Measurements from ENCODE around the gene CPS1.

CPS1 gene

GRCh38 chr2:210553373-210553772 lies 3.0 kb upstream of the CPS1 start:
- Histone ChIP-seq H3K27me3 (ENCODE audit: insufficient read depth, low read length) (no peaks in the 10 kb centered on the region), H3K4me3 (ENCODE audit: low read length) (no peak overlapping the region), H3K36me3 (ENCODE audit: insufficient read depth, low read length) (no peaks in the 10 kb centered on the region), H3K9me3 (ENCODE audit: low read length) (no peaks in the 10 kb centered on the region), H3K4me1 (ENCODE audit: insufficient read depth, low read length) (peaks cover 5% of the 10 kb centered on the region), H2AFZ (ENCODE audit: low read depth, low read length) (no peak overlapping the region)

GRCh38 chr2:210555555-210555954 lies 844 bp upstream of the CPS1 start:
- no peaks in the 10 kb centered on the region for H3K27me3 ChIP-seq (ENCODE audit: insufficient read depth, low read length)
- no peak overlapping the region for H2AFZ ChIP-seq (ENCODE audit: low read depth, low read length)
- no peaks in the 10 kb centered on the region for H3K9me3 ChIP-seq (ENCODE audit: low read length)
- H3K4me3 ChIP-seq (ENCODE audit: low read length), result no peak overlapping the region
- H3K36me3 ChIP-seq (ENCODE audit: insufficient read depth, low read length), result no peaks in the 10 kb centered on the region
- H3K4me1 ChIP-seq (ENCODE audit: insufficient read depth, low read length), result peaks cover 5% of the 10 kb centered on the region

GRCh38 chr2:210557721-210558120 lies 1.3 kb downstream of the CPS1 start:
- no peaks in the 10 kb centered on the region for H3K36me3 ChIP-seq (ENCODE audit: insufficient read depth, low read length)
- no peaks in the 10 kb centered on the region for H3K27me3 ChIP-seq (ENCODE audit: insufficient read depth, low read length)
- H2AFZ ChIP-seq (ENCODE audit: low read depth, low read length), result no peak overlapping the region
- no peak overlapping the region for H3K4me3 ChIP-seq (ENCODE audit: low read length)
- no peaks in the 10 kb centered on the region for H3K9me3 ChIP-seq (ENCODE audit: low read length)
- peaks cover 5% of the 10 kb centered on the region for H3K4me1 ChIP-seq (ENCODE audit: insufficient read depth, low read length)

- no peaks in the 10 kb centered on the region for H3K9me3 ChIP-seq (ENCODE audit: low read length)
- H3K27me3 ChIP-seq (ENCODE audit: insufficient read depth, low read length), result no peaks in the 10 kb centered on the region
- H2AFZ ChIP-seq (ENCODE audit: low read depth, low read length), result no peak overlapping the region
Observed at GRCh38 chr2:210558708-210559107, 2.3 kb downstream of the CPS1 start.

GRCh38 chr2:210559182-210559581 lies 2.8 kb downstream of the CPS1 start:
- no peaks in the 10 kb centered on the region for H3K27me3 ChIP-seq (ENCODE audit: insufficient read depth, low read length)

More at GRCh38 chr2:210558708-210559107, 2.3 kb downstream of the CPS1 start:
- H3K4me3 ChIP-seq (ENCODE audit: low read length), result no peak overlapping the region
- peaks cover under 1% of the 10 kb centered on the region for H3K4me1 ChIP-seq (ENCODE audit: insufficient read depth, low read length)
- H3K36me3 ChIP-seq (ENCODE audit: insufficient read depth, low read length), result no peaks in the 10 kb centered on the region

GRCh38 chr2:210561475-210561874 lies 5.1 kb downstream of the CPS1 start:
- no peaks in the 10 kb centered on the region for H3K36me3 ChIP-seq (ENCODE audit: insufficient read depth, low read length)
- H2AFZ ChIP-seq (ENCODE audit: low read depth, low read length), result no peak overlapping the region
- H3K9me3 ChIP-seq (ENCODE audit: low read length), result no peaks in the 10 kb centered on the region
- no peaks in the 10 kb centered on the region for H3K27me3 ChIP-seq (ENCODE audit: insufficient read depth, low read length)
- no peaks in the 10 kb centered on the region for H3K4me1 ChIP-seq (ENCODE audit: insufficient read depth, low read length)
- H3K4me3 ChIP-seq (ENCODE audit: low read length), result no peak overlapping the region

More at GRCh38 chr2:210559182-210559581, 2.8 kb downstream of the CPS1 start:
- no peak overlapping the region for H3K4me3 ChIP-seq (ENCODE audit: low read length)
- H3K9me3 ChIP-seq (ENCODE audit: low read length), result no peaks in the 10 kb centered on the region
- H3K4me1 ChIP-seq (ENCODE audit: insufficient read depth, low read length), result no peaks in the 10 kb centered on the region
- H3K36me3 ChIP-seq (ENCODE audit: insufficient read depth, low read length), result no peaks in the 10 kb centered on the region
- no peak overlapping the region for H2AFZ ChIP-seq (ENCODE audit: low read depth, low read length)

- H3K36me3 ChIP-seq (ENCODE audit: insufficient read depth, low read length), result no peaks in the 10 kb centered on the region
- H3K4me3 ChIP-seq (ENCODE audit: low read length), result no peak overlapping the region
- no peaks in the 10 kb centered on the region for H3K4me1 ChIP-seq (ENCODE audit: insufficient read depth, low read length)
- H3K9me3 ChIP-seq (ENCODE audit: low read length), result no peaks in the 10 kb centered on the region
- no peaks in the 10 kb centered on the region for H3K27me3 ChIP-seq (ENCODE audit: insufficient read depth, low read length)
- no peak overlapping the region for H2AFZ ChIP-seq (ENCODE audit: low read depth, low read length)
Observed at GRCh38 chr2:210562091-210562490, 5.7 kb downstream of the CPS1 start.

GRCh38 chr2:210562502-210563080 lies 6.2 kb downstream of the CPS1 start:
- H3K9me3 ChIP-seq (ENCODE audit: low read length), result no peaks in the 10 kb centered on the region
- no peaks in the 10 kb centered on the region for H3K4me1 ChIP-seq (ENCODE audit: insufficient read depth, low read length)
- H3K4me3 ChIP-seq (ENCODE audit: low read length), result no peak overlapping the region
- no peak overlapping the region for H2AFZ ChIP-seq (ENCODE audit: low read depth, low read length)
- H3K36me3 ChIP-seq (ENCODE audit: insufficient read depth, low read length), result no peaks in the 10 kb centered on the region
- no peaks in the 10 kb centered on the region for H3K27me3 ChIP-seq (ENCODE audit: insufficient read depth, low read length)

- H2AFZ ChIP-seq (ENCODE audit: low read depth, low read length), result no peak overlapping the region
- H3K36me3 ChIP-seq (ENCODE audit: insufficient read depth, low read length), result no peaks in the 10 kb centered on the region
- no peaks in the 10 kb centered on the region for H3K27me3 ChIP-seq (ENCODE audit: insufficient read depth, low read length)
- H3K4me1 ChIP-seq (ENCODE audit: insufficient read depth, low read length), result no peaks in the 10 kb centered on the region
- no peak overlapping the region for H3K4me3 ChIP-seq (ENCODE audit: low read length)
- H3K9me3 ChIP-seq (ENCODE audit: low read length), result no peaks in the 10 kb centered on the region
Observed at GRCh38 chr2:210567279-210567678, 10.9 kb downstream of the CPS1 start.

GRCh38 chr2:210568108-210568507 lies 11.7 kb downstream of the CPS1 start:
- Histone ChIP-seq H3K4me1 (ENCODE audit: insufficient read depth, low read length) (no peaks in the 10 kb centered on the region), H3K9me3 (ENCODE audit: low read length) (no peaks in the 10 kb centered on the region), H2AFZ (ENCODE audit: low read depth, low read length) (no peak overlapping the region), H3K27me3 (ENCODE audit: insufficient read depth, low read length) (no peaks in the 10 kb centered on the region), H3K36me3 (ENCODE audit: insufficient read depth, low read length) (no peaks in the 10 kb centered on the region), H3K4me3 (ENCODE audit: low read length) (no peak overlapping the region)

GRCh38 chr2:210577263-210578071 lies 21.1 kb downstream of the CPS1 start:
- peak overlapping the region; percentile 6 for H2AFZ ChIP-seq (ENCODE audit: low read depth, low read length)
- H3K36me3 ChIP-seq (ENCODE audit: insufficient read depth, low read length), result no peaks in the 10 kb centered on the region
- no peaks in the 10 kb centered on the region for H3K4me1 ChIP-seq (ENCODE audit: insufficient read depth, low read length)
- no peaks in the 10 kb centered on the region for H3K9me3 ChIP-seq (ENCODE audit: low read length)
- no peaks in the 10 kb centered on the region for H3K27me3 ChIP-seq (ENCODE audit: insufficient read depth, low read length)
- no peak overlapping the region for H3K4me3 ChIP-seq (ENCODE audit: low read length)

- Histone ChIP-seq H3K4me3 (ENCODE audit: low read length) (no peak overlapping the region), H3K9me3 (ENCODE audit: low read length) (no peaks in the 10 kb centered on the region), H3K4me1 (ENCODE audit: insufficient read depth, low read length) (peaks cover 10% of the 10 kb centered on the region), H2AFZ (ENCODE audit: low read depth, low read length) (no peak overlapping the region), H3K27me3 (ENCODE audit: insufficient read depth, low read length) (no peaks in the 10 kb centered on the region), H3K36me3 (ENCODE audit: insufficient read depth, low read length) (no peaks in the 10 kb centered on the region)
Observed at GRCh38 chr2:210584834-210585233, 28.4 kb downstream of the CPS1 start.

GRCh38 chr2:210586381-210586780 lies 30.0 kb downstream of the CPS1 start:
- Histone ChIP-seq H2AFZ (ENCODE audit: low read depth, low read length) (no peak overlapping the region), H3K36me3 (ENCODE audit: insufficient read depth, low read length) (no peaks in the 10 kb centered on the region), H3K4me1 (ENCODE audit: insufficient read depth, low read length) (peaks cover 10% of the 10 kb centered on the region), H3K9me3 (ENCODE audit: low read length) (no peaks in the 10 kb centered on the region), H3K27me3 (ENCODE audit: insufficient read depth, low read length) (no peaks in the 10 kb centered on the region), H3K4me3 (ENCODE audit: low read length) (no peak overlapping the region)

Measured in neuron (in vitro differentiated cells).